SK-N-SH treated with all-trans-retinoic acid at 6 μM for 48 hours (cell line): ENCODE results near the gene RAMP1.

ENCODE experiments used
- ARNTL ChIP-seq: fragments of 450-650 bp; formaldehyde crosslinking; IDR thresholded peaks from 2 replicates; pipeline ENCODE4 v1.5.0; 2020; ENCODE audit warnings: low read depth, mild to moderate bottlenecking, moderate library complexity, borderline replicate concordance
- BACH2 ChIP-seq: fragments of 250-450 bp; sonication (Bioruptor Pico); IDR thresholded peaks from 2 replicates; pipeline ENCODE4 v1.9.0; 2021; ENCODE audit warnings: mild to moderate bottlenecking, borderline replicate concordance
- CSDC2 ChIP-seq: fragments of 250-450 bp; sonication (Bioruptor Pico); IDR thresholded peaks from 2 replicates; pipeline ENCODE4 v1.5.0; 2020; ENCODE audit warnings: mild to moderate bottlenecking, moderate library complexity
- ESRRG ChIP-seq: fragments of 250-450 bp; sonication (Bioruptor Pico); IDR thresholded peaks from 2 replicates; pipeline ENCODE4 v1.6.1; 2021; ENCODE audit warnings: mild to moderate bottlenecking
- GLIS3 ChIP-seq: fragments of 250-450 bp; sonication (Bioruptor Pico); IDR thresholded peaks from 2 replicates; pipeline ENCODE4 v1.5.0; 2020; ENCODE audit warnings: mild to moderate bottlenecking, moderate library complexity
- ISL1 ChIP-seq: fragments of 250-450 bp; sonication (Bioruptor Pico); IDR thresholded peaks from 2 replicates; pipeline ENCODE4 v2.1.2; 2022; ENCODE audit warnings: mild to moderate bottlenecking, moderate library complexity
- SNAI2 ChIP-seq: fragments of 250-450 bp; sonication (Bioruptor Pico); IDR thresholded peaks from 2 replicates; pipeline ENCODE4 v1.5.0; 2020; ENCODE audit warnings: mild to moderate bottlenecking, moderate library complexity
- TCF4 ChIP-seq: fragments of 250-450 bp; sonication (Bioruptor Pico); IDR thresholded peaks from 2 replicates; pipeline ENCODE4 v1.8.0; 2021; ENCODE audit warnings: mild to moderate bottlenecking, moderate library complexity, borderline replicate concordance
- TSHZ2 ChIP-seq: fragments of 250-450 bp; sonication (Bioruptor Pico); IDR thresholded peaks from 2 replicates; pipeline ENCODE4 v1.5.0; 2020; ENCODE audit warnings: mild to moderate bottlenecking, moderate library complexity
- ZFP3 ChIP-seq: fragments of 250-450 bp; sonication (Bioruptor Pico); IDR thresholded peaks from 2 replicates; pipeline ENCODE4 v1.5.0; 2020; ENCODE audit warnings: mild to moderate bottlenecking, moderate library complexity
- ZFP30 ChIP-seq: fragments of 450-650 bp; formaldehyde crosslinking; IDR thresholded peaks from 2 replicates; pipeline ENCODE4 v1.5.0; 2022; ENCODE audit warnings: mild to moderate bottlenecking, moderate library complexity
- ZNF8 ChIP-seq: fragments of 450-650 bp; formaldehyde crosslinking; IDR thresholded peaks from 2 replicates; pipeline ENCODE4 v1.5.0; 2020; ENCODE audit warnings: mild to moderate bottlenecking, moderate library complexity
- TF ChIP-seq, protein P1 (sequence below): fragments of 250-450 bp; sonication (Bioruptor Pico); IDR thresholded peaks from 2 replicates; pipeline ENCODE4 v1.8.0; 2020; ENCODE audit warnings: mild to moderate bottlenecking, moderate library complexity, borderline replicate concordance

DNA sequence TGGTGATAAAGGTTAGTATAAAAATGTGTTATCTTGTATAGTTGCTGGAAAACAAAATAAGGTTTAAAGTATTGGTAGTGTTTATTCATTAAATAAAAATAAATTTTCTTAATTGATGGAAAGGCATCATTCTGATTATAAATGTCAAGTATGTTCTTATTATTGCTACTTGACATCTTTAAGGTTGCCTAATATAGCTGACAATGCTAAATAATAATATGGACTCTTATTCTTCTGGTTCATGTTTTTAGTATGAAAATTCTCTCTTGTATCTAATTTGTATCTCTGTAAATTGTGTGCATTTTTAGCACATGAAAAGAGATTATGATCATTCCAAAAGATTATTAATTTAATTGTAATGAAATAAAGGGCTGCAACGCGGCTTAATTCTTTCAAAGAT, 35.9 kb upstream of the RAMP1 start:
- TF ChIP-seq, protein P1, sequence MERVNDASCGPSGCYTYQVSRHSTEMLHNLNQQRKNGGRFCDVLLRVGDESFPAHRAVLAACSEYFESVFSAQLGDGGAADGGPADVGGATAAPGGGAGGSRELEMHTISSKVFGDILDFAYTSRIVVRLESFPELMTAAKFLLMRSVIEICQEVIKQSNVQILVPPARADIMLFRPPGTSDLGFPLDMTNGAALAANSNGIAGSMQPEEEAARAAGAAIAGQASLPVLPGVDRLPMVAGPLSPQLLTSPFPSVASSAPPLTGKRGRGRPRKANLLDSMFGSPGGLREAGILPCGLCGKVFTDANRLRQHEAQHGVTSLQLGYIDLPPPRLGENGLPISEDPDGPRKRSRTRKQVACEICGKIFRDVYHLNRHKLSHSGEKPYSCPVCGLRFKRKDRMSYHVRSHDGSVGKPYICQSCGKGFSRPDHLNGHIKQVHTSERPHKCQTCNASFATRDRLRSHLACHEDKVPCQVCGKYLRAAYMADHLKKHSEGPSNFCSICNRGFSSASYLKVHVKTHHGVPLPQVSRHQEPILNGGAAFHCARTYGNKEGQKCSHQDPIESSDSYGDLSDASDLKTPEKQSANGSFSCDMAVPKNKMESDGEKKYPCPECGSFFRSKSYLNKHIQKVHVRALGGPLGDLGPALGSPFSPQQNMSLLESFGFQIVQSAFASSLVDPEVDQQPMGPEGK, result no peak
- TF ChIP-seq ZFP3, result no peak
- no peak for TF ChIP-seq ZFP30 (CRISPR knock-in tag)
- no peak for TF ChIP-seq ISL1 (CRISPR knock-in tag)
- TF ChIP-seq ARNTL, result no peak
- no peak for TF ChIP-seq CSDC2 (CRISPR knock-in tag)
- TF ChIP-seq ZNF8 (CRISPR knock-in tag), result no peak
- no peak for TF ChIP-seq BACH2 (CRISPR knock-in tag)
- TF ChIP-seq SNAI2, result no peak
- no peak for TF ChIP-seq ESRRG (CRISPR knock-in tag)
- TF ChIP-seq TCF4 (CRISPR knock-in tag), result no peak
- TF ChIP-seq TSHZ2 (CRISPR knock-in tag), result no peak
- TF ChIP-seq GLIS3 (CRISPR knock-in tag), result no peak
